GM08714 (cell line): ENCODE results near the gene MYL5.
"Not testable (repeated sequence)": the region's sequence is repeated elsewhere in the genome, so short reads cannot be mapped to it uniquely, and the experiment has no call there.

Experiments used
- H3K4me3 ChIP-seq: fragments of 200-500 bp; sonication (Bioruptor generic); 2 replicates; pipeline ENCODE4 v1.5.1; 2014; ENCODE audit warnings: mild to moderate bottlenecking, low read length, inconsistent platforms
- ZNF274 ChIP-seq: IDR thresholded peaks from 2 replicates; pipeline ENCODE4 v1.6.1; 2012; ENCODE audit warnings: mild to moderate bottlenecking, low read depth, low read length

The MYL5 gene

GRCh38 chr4:667545-667925 lies 6.8 kb upstream of the MYL5 start:
- TF ChIP-seq ZNF274, result no peak
- H3K4me3 ChIP-seq, result no peak overlapping the region

GRCh38 chr4:668219-668618 lies 6.1 kb upstream of the MYL5 start:
- not testable (repeated sequence) for H3K4me3 ChIP-seq

GRCh38 chr4:669806-670559 lies 4.4 kb upstream of the MYL5 start:
- H3K4me3 ChIP-seq, result not testable (repeated sequence)

GRCh38 chr4:671769-672168 lies 2.6 kb upstream of the MYL5 start:
- TF ChIP-seq ZNF274, result no peak
- no peak overlapping the region for H3K4me3 ChIP-seq

GRCh38 chr4:673349-674091 lies 822 bp upstream of the MYL5 start:
- peak overlapping the region; percentile 67 for H3K4me3 ChIP-seq
- TF ChIP-seq ZNF274, result no peak

- H3K4me3 ChIP-seq, result peak overlapping the region; percentile 79
- TF ChIP-seq ZNF274, result no peak
Observed at GRCh38 chr4:675036-675882, 917 bp downstream of the MYL5 start.

GRCh38 chr4:675980-676870 lies 1.9 kb downstream of the MYL5 start:
- TF ChIP-seq ZNF274, result no peak

GRCh38 chr4:676871-677235 lies 2.5 kb downstream of the MYL5 start:
- no peak for TF ChIP-seq ZNF274
- no peak overlapping the region for H3K4me3 ChIP-seq

More at GRCh38 chr4:675980-676870, 1.9 kb downstream of the MYL5 start:
- no peak overlapping the region for H3K4me3 ChIP-seq

- no peak overlapping the region for H3K4me3 ChIP-seq
- TF ChIP-seq ZNF274, result no peak
Observed at GRCh38 chr4:677431-678293, 3.3 kb downstream of the MYL5 start.

- H3K4me3 ChIP-seq, result no peak overlapping the region
- TF ChIP-seq ZNF274, result no peak
Observed at GRCh38 chr4:678331-679103, 4.2 kb downstream of the MYL5 start.

- TF ChIP-seq ZNF274, result no peak
- H3K4me3 ChIP-seq, result no peak overlapping the region
Observed at GRCh38 chr4:679104-679481, 4.8 kb downstream of the MYL5 start.

- TF ChIP-seq ZNF274, result no peak
- H3K4me3 ChIP-seq, result no peak overlapping the region
Observed at GRCh38 chr4:679629-680028, 5.3 kb downstream of the MYL5 start.
